Upper lobe of left lung (tissue), 6 donors: ENCODE results near the gene RETSAT. TPM values are rescaled to one million over a fixed set of nuclear protein-coding genes. Genes with fewer than 3 reads are reported as not detected.
A peak's percentile ranks its signal among the peaks of the same experiment; 100 is the strongest.

ENCODE experiments used
- ATAC-seq, 2 donors: fragments of 200-7000 bp; cut with Tn5 transposase; one replicate each; pipeline ENCODE4 v1.9.1; 2022; ENCODE audit warnings: mild to moderate bottlenecking in 2 of 2, moderate library complexity in 2 of 2; ENCODE audit not compliant: low FRiP score in 2 of 2
- DNase-seq, 2 donors: peaks; one replicate each; pipeline ENCODE4 v3.0.0-alpha.2; 2019 to 2020
- H3K27ac ChIP-seq, 4 donors: fragments of 200-600 bp; sonication (generic); one replicate each; pipeline ENCODE4 v1.5.1; 2016 to 2019
- H3K27me3 ChIP-seq, 4 donors: fragments of 200-600 bp; sonication (generic); one replicate each; pipeline ENCODE4 v1.5.1; 2017 to 2019
- H3K36me3 ChIP-seq, 4 donors: fragments of 200-600 bp; sonication (generic); one replicate each; pipeline ENCODE4 v1.5.1; 2016 to 2019
- H3K4me1 ChIP-seq, 4 donors: fragments of 200-600 bp; sonication (generic); one replicate each; pipeline ENCODE4 v1.5.1; 2018 to 2019
- H3K4me3 ChIP-seq, 4 donors: fragments of 200-600 bp; sonication (generic); one replicate each; pipeline ENCODE4 v1.5.1; 2017 to 2019; ENCODE audit warnings: mild to moderate bottlenecking in 2 of 4, moderate library complexity in 1 of 4
- H3K9me3 ChIP-seq, 4 donors: fragments of 200-600 bp; sonication (generic); one replicate each; pipeline ENCODE4 v1.5.1; 2018 to 2019
- CTCF ChIP-seq, 6 experiments: fragments of 450-650 bp in 4 of 6; fragments of 200-600 bp in 2 of 6; sonication (generic) in 2 of 6; IDR thresholded peaks; one replicate each; pipeline ENCODE4 v1.5.1; 2016 to 2019; ENCODE audit warnings: antibody characterized with exemption in 6 of 6
- EP300 ChIP-seq, 4 donors: sonication (generic); formaldehyde crosslinking; IDR thresholded peaks; one replicate each; pipeline ENCODE4 v1.5.1; 2017; ENCODE audit warnings: antibody characterized with exemption in 4 of 4, control low read depth in 2 of 4
- POLR2A ChIP-seq, 4 donors: fragments of 450-650 bp; IDR thresholded peaks; one replicate each; pipeline ENCODE4 v1.5.1; 2016 to 2017; ENCODE audit warnings: antibody characterized with exemption in 4 of 4, mild to moderate bottlenecking in 2 of 4
- POLR2AphosphoS5 ChIP-seq, 2 donors: sonication (generic); formaldehyde crosslinking; IDR thresholded peaks; one replicate each; pipeline ENCODE4 v1.5.1; 2017; ENCODE audit warnings: antibody characterized with exemption in 2 of 2
- WGBS, 2 donors: methylation state at CpG; one replicate each; pipeline ENCODE4 v1.1.5; 2017 to 2018; 5-methylcytosine and 5-hydroxymethylcytosine counted together
- total RNA-seq, 6 donors: library from RNA; depleted of rRNA in 4 of 6; stranded (reverse); fragments of >200 nt in 4 of 6; gene quantifications; one replicate each; pipeline versions ENCODE4 v1.1.0 to v1.2.1, GENCODE V29; 2016 to 2021
- donor health status: DM: no; HTN: no; CAD: no; lungs with moderate emphysema.
- donor health status: DM: no; HTN: yes; CAD: no; lungs with severe emphysema.

RETSAT gene
- total RNA-seq, 6 donors from 2014 or later, result 36.7 to 81.5 (median 57.9) TPM

- H3K27me3 ChIP-seq, result no peaks in the 10 kb centered on the region
- 84 to 85% methylated on average over 14 of the region's 14 CpGs for WGBS, 2 donors
- peak overlapping the region in 2 of 4 donors; percentile 56 to 58 for H3K27ac ChIP-seq
- DNase-seq, result no peak
- peaks cover 0 to 68% (median 41%) of the 10 kb centered on the region in 4 donors for H3K36me3 ChIP-seq
- H3K4me1 ChIP-seq, result peaks cover 0 to 14% (median 6%) of the 10 kb centered on the region in 4 donors
- H3K4me3 ChIP-seq, result no peak overlapping the region
- TF ChIP-seq CTCF (IDR thresholded peaks at IDR 0.05), result no peak
- TF ChIP-seq POLR2AphosphoS5 (IDR thresholded peaks at IDR 0.05), result no peak
- no peak for TF ChIP-seq POLR2A (IDR thresholded peaks at IDR 0.05)
- no peak for TF ChIP-seq EP300 (IDR thresholded peaks at IDR 0.05)
- H3K9me3 ChIP-seq, result no peaks in the 10 kb centered on the region
- ATAC-seq, result no peak
Measured at GRCh38 chr2:85395912-85396475, 41.7 kb upstream of the RETSAT start.

- Histone ChIP-seq H3K9me3 (no peaks in the 10 kb centered on the region), H3K4me1 (peaks cover 0 to 14% (median 6%) of the 10 kb centered on the region in 4 donors), H3K36me3 (peaks cover 3 to 68% (median 44%) of the 10 kb centered on the region in 4 donors), H3K27ac (no peak overlapping the region), H3K4me3 (no peak overlapping the region), H3K27me3 (no peaks in the 10 kb centered on the region)
- TF ChIP-seq POLR2A (IDR thresholded peaks at IDR 0.05) (no peak), EP300 (IDR thresholded peaks at IDR 0.05) (no peak), POLR2AphosphoS5 (IDR thresholded peaks at IDR 0.05) (no peak), CTCF (IDR thresholded peaks at IDR 0.05) (no peak)
- DNase-seq (no peak), ATAC-seq (no peak)
- 83 to 90% methylated on average over 5 to 6 of the region's 6 CpGs for WGBS, 2 donors
Measured at GRCh38 chr2:85394976-85395375, 40.6 kb upstream of the RETSAT start.

GRCh38 chr2:85394261-85394681, 39.9 kb upstream of the RETSAT start:
- no peak overlapping the region for H3K4me3 ChIP-seq
- no peaks in the 10 kb centered on the region for H3K9me3 ChIP-seq
- 90 to 93% methylated on average over 3 to 4 of the region's 4 CpGs for WGBS, 2 donors
- no peak for ATAC-seq
- DNase-seq, result no peak
- peaks cover 7 to 73% (median 48%) of the 10 kb centered on the region in 4 donors for H3K36me3 ChIP-seq
- H3K27me3 ChIP-seq, result no peaks in the 10 kb centered on the region
- H3K27ac ChIP-seq, result no peak overlapping the region
- peaks cover 0 to 14% (median 6%) of the 10 kb centered on the region in 4 donors for H3K4me1 ChIP-seq
- TF ChIP-seq POLR2A (IDR thresholded peaks at IDR 0.05) (no peak), CTCF (IDR thresholded peaks at IDR 0.05) (no peak), EP300 (IDR thresholded peaks at IDR 0.05) (no peak), POLR2AphosphoS5 (IDR thresholded peaks at IDR 0.05) (no peak)

GRCh38 chr2:85393836-85394235, 39.5 kb upstream of the RETSAT start:
- 96% methylated on average over 4 of the region's 4 CpGs for WGBS, 2 donors
- no peaks in the 10 kb centered on the region for H3K9me3 ChIP-seq
- peaks cover 0 to 14% (median 6%) of the 10 kb centered on the region in 4 donors for H3K4me1 ChIP-seq
- peaks cover 7 to 76% (median 49%) of the 10 kb centered on the region in 4 donors for H3K36me3 ChIP-seq
- H3K27ac ChIP-seq, result no peak overlapping the region
- no peak overlapping the region for H3K4me3 ChIP-seq
- DNase-seq (no peak), ATAC-seq (no peak)
- TF ChIP-seq POLR2AphosphoS5 (IDR thresholded peaks at IDR 0.05), result no peak
- no peak for TF ChIP-seq EP300 (IDR thresholded peaks at IDR 0.05)
- TF ChIP-seq CTCF (IDR thresholded peaks at IDR 0.05), result no peak
- TF ChIP-seq POLR2A (IDR thresholded peaks at IDR 0.05), result no peak
- no peaks in the 10 kb centered on the region for H3K27me3 ChIP-seq
